HCT116 (cell line): ENCODE measurements around the gene CAVIN2. TPM values are rescaled to one million over a fixed set of nuclear protein-coding genes. Genes with fewer than 3 reads are reported as not detected.
A peak's percentile ranks its signal among the peaks of the same experiment; 100 is the strongest.

Source experiments
- ATAC-seq: fragments of 200-7000 bp; cut with Tn5 transposase; 2 replicates; pipeline ENCODE4 v1.9.1; 2020; ENCODE audit warnings: mild to moderate bottlenecking, moderate library complexity
- BruUV-seq: library from RNA; stranded (reverse); fragments of 400-500 nt; replicated peaks from 2 replicates; lab custom pipeline; 2021; lab: Mats Ljungman, UMichigan
- CTCF ChIA-PET: fragments of 300-600 bp; sonication (Branson Sonifier 250); formaldehyde crosslinking; loops from one replicate; lab custom pipeline; 2021; ENCODE audit warnings: antibody characterized with exemption; lab: Charles Lee
- POLR2A ChIA-PET: fragments of 300-600, 350-600 bp; sonication (Branson Sonifier 250); formaldehyde crosslinking; loops from one replicate; lab custom pipeline; 2021; ENCODE audit warnings: antibody characterized with exemption; lab: Charles Lee
- RAD21 ChIA-PET, 2 experiments: fragments of 300-600 bp; sonication (Branson Sonifier 250); formaldehyde crosslinking; loops; one replicate each; lab custom pipeline; 2023; ENCODE audit warnings: low total read pairs in 2 of 2; ENCODE audit not compliant: uncharacterized antibody in 2 of 2, unreplicated experiment in 2 of 2, low non-redundant PET in 1 of 2; lab: Charles Lee
- DNase-seq: peaks from one replicate; pipeline ENCODE4 v3.0.0-alpha.2; 2010; ENCODE audit warnings: low read depth, low spot score
- H2AFZ ChIP-seq: fragments of 200-600 bp; shearing (Covaris generic), sonication (generic); 2 replicates; pipeline ENCODE4 v1.6.1; 2017; ENCODE audit warnings: low read depth, mixed run types, mixed read lengths, antibody characterized with exemption, low read length; ENCODE audit not compliant: poor library complexity, severe bottlenecking
- H3K27ac ChIP-seq: 2 replicates; pipeline ENCODE4 v1.5.1; 2012; ENCODE audit warnings: low read depth, low read length
- H3K27me3 ChIP-seq: fragments of 200-600 bp; sonication (generic); 2 replicates; pipeline ENCODE4 v1.6.1; 2016; ENCODE audit warnings: mixed run types, low read length, mixed read lengths; ENCODE audit not compliant: insufficient read depth
- H3K36me3 ChIP-seq, 2 experiments: fragments of 200-500 bp in 1 of 2; fragments of 200-600 bp in 1 of 2; sonication (Bioruptor generic) in 1 of 2; sonication (generic) in 1 of 2; 2 replicates each; pipeline versions ENCODE4 v1.5.1 to v1.6.1; 2014 to 2016; ENCODE audit warnings: low read length in 2 of 2, inconsistent platforms in 1 of 2, mixed read lengths in 1 of 2, mixed run types in 1 of 2; ENCODE audit not compliant: insufficient read depth in 2 of 2, control insufficient read depth in 1 of 2
- H3K4me1 ChIP-seq, 2 experiments: fragments of 200-600 bp in 1 of 2; sonication (generic) in 1 of 2; 2 replicates each; pipeline versions ENCODE4 v1.5.1 to v1.6.1; 2012 to 2017; ENCODE audit warnings: low read length in 2 of 2, inconsistent platforms in 1 of 2, mild to moderate bottlenecking in 1 of 2, mixed read lengths in 1 of 2, mixed run types in 1 of 2, moderate library complexity in 1 of 2; ENCODE audit not compliant: insufficient read depth in 2 of 2, control insufficient read depth in 1 of 2
- H3K4me2 ChIP-seq: fragments of 200-600 bp; sonication (generic); 2 replicates; pipeline ENCODE4 v1.6.1; 2017; ENCODE audit warnings: mixed run types, low read length, mixed read lengths
- H3K4me3 ChIP-seq, 2 experiments: fragments of 200-600 bp in 1 of 2; sonication (generic) in 1 of 2; replicated peaks in 1 of 2; 2 replicates each; pipeline ENCODE4 v1.5.1; 2011 to 2016; ENCODE audit warnings: low read length in 2 of 2, control low read depth in 1 of 2, low read depth in 1 of 2, mild to moderate bottlenecking in 1 of 2, mixed read lengths in 1 of 2, mixed run types in 1 of 2
- H3K79me2 ChIP-seq: fragments of 200-600 bp; sonication (generic); 2 replicates; pipeline ENCODE4 v1.6.1; 2017; ENCODE audit warnings: mild to moderate bottlenecking, mixed run types, low read length, moderate library complexity, mixed read lengths; ENCODE audit not compliant: insufficient read depth
- H3K9ac ChIP-seq: fragments of 200-600 bp; sonication (generic); 2 replicates; pipeline ENCODE4 v1.6.1; 2016; ENCODE audit warnings: low read length, mixed read lengths
- H3K9me2 ChIP-seq: fragments of 200-600 bp; sonication (generic), shearing (Covaris generic); 2 replicates; pipeline ENCODE4 v1.6.1; 2017; ENCODE audit warnings: mixed run types, mild to moderate bottlenecking, moderate library complexity; ENCODE audit not compliant: insufficient read depth
- H3K9me3 ChIP-seq, 2 experiments: fragments of 200-500 bp in 1 of 2; fragments of 200-600 bp in 1 of 2; sonication (Bioruptor generic) in 1 of 2; sonication (generic) in 1 of 2; 2 replicates each; pipeline ENCODE4 v1.6.1; 2014 to 2017; ENCODE audit warnings: low read length in 2 of 2, mixed read lengths in 2 of 2, inconsistent platforms in 1 of 2, low read depth in 1 of 2, mild to moderate bottlenecking in 1 of 2, mixed run types in 1 of 2, moderate library complexity in 1 of 2; ENCODE audit not compliant: control insufficient read depth in 1 of 2, insufficient read depth in 1 of 2
- H4K20me1 ChIP-seq: fragments of 200-600 bp; sonication (generic), shearing (Covaris generic); 2 replicates; pipeline ENCODE4 v1.6.1; 2017; ENCODE audit warnings: mixed run types, mild to moderate bottlenecking, moderate library complexity; ENCODE audit not compliant: insufficient read depth
- ATF3 ChIP-seq: IDR thresholded peaks from 2 replicates; pipeline ENCODE4 v1.6.1; 2012
- CEBPB ChIP-seq: IDR thresholded peaks from 2 replicates; pipeline ENCODE4 v1.6.1; 2012; ENCODE audit warnings: low read depth
- CTCF ChIP-seq, 3 experiments: fragments of 200-600 bp in 1 of 3; sonication (generic) in 1 of 3; IDR thresholded peaks in 2 of 3; conservative IDR thresholded peaks in 1 of 3; 2 replicates each; pipeline ENCODE4 v1.5.1; 2012 to 2017; ENCODE audit warnings: low read depth in 2 of 3, low read length in 2 of 3, antibody characterized with exemption in 1 of 3, borderline replicate concordance in 1 of 3, control low read depth in 1 of 3, mild to moderate bottlenecking in 1 of 3, mixed read lengths in 1 of 3, mixed run types in 1 of 3, moderate library complexity in 1 of 3; ENCODE audit not compliant: insufficient read depth in 1 of 3
- EGR1 ChIP-seq: IDR thresholded peaks from 2 replicates; pipeline ENCODE4 v1.6.1; 2012; ENCODE audit warnings: low read depth
- ELF1 ChIP-seq: IDR thresholded peaks from 2 replicates; pipeline ENCODE4 v1.6.1; 2012; ENCODE audit warnings: low read depth, borderline replicate concordance
- EZH2 ChIP-seq: fragments of 200-600 bp; sonication (generic); IDR thresholded peaks from 2 replicates; pipeline ENCODE4 v1.6.1; 2017; ENCODE audit warnings: antibody characterized with exemption, mixed run types
- EZH2phosphoT487 ChIP-seq: fragments of 200-600 bp; IDR thresholded peaks from 2 replicates; pipeline ENCODE4 v1.6.1; 2018; ENCODE audit warnings: antibody characterized with exemption, borderline replicate concordance
- FOSL1 ChIP-seq: IDR thresholded peaks from 2 replicates; pipeline ENCODE4 v1.6.1; 2012; ENCODE audit warnings: low read depth
- JUND ChIP-seq: IDR thresholded peaks from 2 replicates; pipeline ENCODE4 v1.6.1; 2012
- MAX ChIP-seq: IDR thresholded peaks from 2 replicates; pipeline ENCODE4 v1.6.1; 2012
- POLR2A ChIP-seq: IDR thresholded peaks from 2 replicates; pipeline ENCODE4 v1.7.0; 2011; ENCODE audit warnings: borderline replicate concordance; ENCODE audit not compliant: insufficient read depth, insufficient read length; ENCODE audit errors: extremely low read depth
- POLR2AphosphoS5 ChIP-seq: IDR thresholded peaks from 2 replicates; pipeline ENCODE4 v1.6.1; 2011; ENCODE audit warnings: mild to moderate bottlenecking, low read depth, low read length, moderate library complexity
- RAD21 ChIP-seq: IDR thresholded peaks from 2 replicates; pipeline ENCODE4 v1.6.1; 2012; ENCODE audit warnings: low read depth, mild to moderate bottlenecking
- REST ChIP-seq: IDR thresholded peaks from 2 replicates; pipeline ENCODE4 v1.6.1; 2012; ENCODE audit warnings: low read depth
- SIN3A ChIP-seq: IDR thresholded peaks from 2 replicates; pipeline ENCODE4 v1.6.1; 2012; ENCODE audit warnings: low read depth
- SP1 ChIP-seq: IDR thresholded peaks from 2 replicates; pipeline ENCODE4 v1.6.1; 2012; ENCODE audit warnings: low read depth
- SRF ChIP-seq: IDR thresholded peaks from 2 replicates; pipeline ENCODE4 v1.6.1; 2012; ENCODE audit warnings: low read depth
- TCF7L2 ChIP-seq: IDR thresholded peaks from 2 replicates; pipeline ENCODE4 v1.7.0; 2011; ENCODE audit warnings: borderline replicate concordance, inconsistent platforms; ENCODE audit not compliant: insufficient read depth, insufficient read length; ENCODE audit errors: extremely low read depth
- YY1 ChIP-seq: IDR thresholded peaks from 2 replicates; pipeline ENCODE4 v1.6.1; 2011; ENCODE audit warnings: low read length, low read depth, moderate library complexity, mild to moderate bottlenecking; ENCODE audit not compliant: insufficient replicate concordance; ENCODE audit errors: extremely low read depth
- ZFX ChIP-seq: fragments of 450-650 bp; IDR thresholded peaks from 2 replicates; pipeline ENCODE4 v1.6.1; 2017
- ZNF274 ChIP-seq: fragments of 200-500 bp; sonication (Bioruptor generic); IDR thresholded peaks from 2 replicates; pipeline ENCODE4 v1.6.1; 2014; ENCODE audit warnings: mild to moderate bottlenecking, low read depth, low read length, inconsistent platforms
- intact Hi-C: fragments of 100-400 bp; cut with micrococcal nuclease; formaldehyde crosslinking; loops from 2 replicates; pipeline ENCODE4 v1.10.0; 2022
- total RNA-seq: library from RNA; stranded (reverse); gene quantifications from one replicate; pipeline ENCODE4 v1.2.1, GENCODE V29; 2021; ENCODE audit not compliant: unreplicated experiment

The CAVIN2 gene
- total RNA-seq, 1 experiment from 2014 or later: 0.27 TPM

- ChIA-PET POLR2A (no interaction called here), CTCF (interaction anchor here (1.0 to 1.4 kb wide), 2 partner anchors 55 to 295 kb away, joined by 4 to 5 read pairs; no protein-coding TSS in a partner anchor), RAD21 (interaction anchor here in 1 of 2 experiments (1.0 kb wide), 1 partner anchor 296 kb away, joined by 5 read pairs; no protein-coding TSS in a partner anchor)
- DNase-seq (peak; percentile 81), ATAC-seq (peak; percentile 79)
- no peaks in the 10 kb centered on the region for H3K79me2 ChIP-seq
- no peaks in the 10 kb centered on the region for H3K9me3 ChIP-seq
- no peaks in the 10 kb centered on the region for H3K9me2 ChIP-seq
- no TSS peak for BruUV-seq
- peak overlapping the region; percentile 36 for H3K9ac ChIP-seq
- peak overlapping the region; percentile 92 for H3K27ac ChIP-seq
- peaks cover 37 to 45% of the 10 kb centered on the region in 2 experiments for H3K4me1 ChIP-seq
- no peaks in the 10 kb centered on the region for H4K20me1 ChIP-seq
- intact Hi-C loops: no loop called here
- H3K36me3 ChIP-seq: no peaks in the 10 kb centered on the region
- no peaks in the 10 kb centered on the region for H3K27me3 ChIP-seq
- peak overlapping the region in 1 of 2 experiments; percentile 34; a peak in 2 of 4 replicates for H3K4me3 ChIP-seq
- H2AFZ ChIP-seq: peak overlapping the region; percentile 83
- H3K4me2 ChIP-seq: peak overlapping the region; percentile 70
- TF ChIP-seq YY1 (no peak), EGR1 (peak; percentile 32), POLR2A (no peak), SRF (no peak; the same call in 1 of the 2 replicates), CEBPB (peak; percentile 74), JUND (peak; percentile 97), CTCF (IDR thresholded peaks at IDR 0.05 in 2 of 3, conservative IDR thresholded peaks at IDR 0.05 in 1 of 3; ENCODE audit: borderline replicate concordance in 1 of 3, insufficient read depth in 1 of 3, low read depth in 2 of 3, low read length in 2 of 3) (no peak), EZH2 (no peak), FOSL1 (peak; percentile 94), POLR2AphosphoS5 (peak; percentile 47; the same call in 1 of the 2 replicates), ATF3 (no peak), SP1 (peak; percentile 95), TCF7L2 (peak; percentile 93), SIN3A (no peak; the same call in 1 of the 2 replicates), ZNF274 (no peak), EZH2phosphoT487 (no peak), REST (no peak), ZFX (no peak; the same call in 1 of the 2 replicates), ELF1 (peak; percentile 42; the same call in 1 of the 2 replicates), MAX (peak; percentile 84), RAD21 (0 out of 2 replicates have a peak, but pooled peaks have one; percentile 7)
Measured at GRCh38 chr2:191866675-191867506, 20.0 kb upstream of the CAVIN2 start.
